PC-3 (cell line): Measurements from ENCODE around the gene CES5A. TPM values are rescaled to one million over a fixed set of nuclear protein-coding genes. Genes with fewer than 3 reads are reported as not detected.

Experiments used
- ATAC-seq: fragments of 200-7000 bp; cut with Tn5 transposase; 2 replicates; pipeline ENCODE4 v1.9.1; 2020; ENCODE audit warnings: mild to moderate bottlenecking, moderate library complexity
- BruUV-seq: library from RNA; stranded (reverse); fragments of 400-500 nt; replicated peaks from 2 replicates; lab custom pipeline; 2021; lab: Mats Ljungman, UMichigan
- CTCF ChIA-PET: fragments of 300-600 bp; sonication (Branson Sonifier 250); formaldehyde crosslinking; loops from one replicate; lab custom pipeline; 2022; ENCODE audit warnings: antibody characterized with exemption; lab: Charles Lee
- POLR2A ChIA-PET: fragments of 300-600 bp; sonication (Branson Sonifier 250); formaldehyde crosslinking; loops from one replicate; lab custom pipeline; 2022; ENCODE audit warnings: antibody characterized with exemption; ENCODE audit not compliant: unreplicated experiment; lab: Charles Lee
- DNase-seq: peaks from one replicate; pipeline ENCODE4 v3.0.0-alpha.2; 2015
- H2AFZ ChIP-seq: fragments of 300-600 bp; sonication (generic); 2 replicates; pipeline ENCODE4 v1.6.0; 2016; ENCODE audit warnings: antibody characterized with exemption, low read length
- H3F3A ChIP-seq: fragments of 300-600 bp; sonication (generic); one replicate; pipeline ENCODE4 v1.6.0; 2017; ENCODE audit warnings: antibody characterized with exemption, low read length, control low read depth, mild to moderate bottlenecking; ENCODE audit not compliant: unreplicated experiment
- H3K27ac ChIP-seq: fragments of 300-600 bp; sonication (generic); 2 replicates; pipeline ENCODE4 v1.5.1; 2016; ENCODE audit warnings: mild to moderate bottlenecking, low read length
- H3K27me3 ChIP-seq: fragments of 300-600 bp; sonication (generic); 2 replicates; pipeline ENCODE4 v1.6.1; 2016; ENCODE audit warnings: low read length, mixed read lengths
- H3K36me3 ChIP-seq: fragments of 300-600 bp; sonication (generic); 2 replicates; pipeline ENCODE4 v1.6.1; 2016; ENCODE audit warnings: low read depth, mixed run types, low read length, mixed read lengths
- H3K4me1 ChIP-seq: fragments of 300-600 bp; sonication (generic); 2 replicates; pipeline ENCODE4 v1.5.1; 2016; ENCODE audit warnings: low read length; ENCODE audit not compliant: insufficient read depth
- H3K4me2 ChIP-seq: fragments of 300-600 bp; sonication (generic); 2 replicates; pipeline ENCODE4 v1.6.0; 2016; ENCODE audit warnings: low read length
- H3K4me3 ChIP-seq: fragments of 300-600 bp; sonication (generic); 2 replicates; pipeline ENCODE4 v1.5.1; 2016; ENCODE audit warnings: mild to moderate bottlenecking, low read length, mixed read lengths
- H3K79me2 ChIP-seq: fragments of 300-600 bp; sonication (generic); 2 replicates; pipeline ENCODE4 v1.6.1; 2017; ENCODE audit warnings: low read length, mixed read lengths
- H3K9ac ChIP-seq: fragments of 300-600 bp; sonication (generic); 2 replicates; pipeline ENCODE4 v1.6.0; 2016; ENCODE audit warnings: mild to moderate bottlenecking, low read length
- H3K9me2 ChIP-seq: fragments of 300-600 bp; sonication (generic); replicated peaks from 2 replicates; pipeline ENCODE4 v1.6.1; 2016; ENCODE audit warnings: mixed run types, low read length, mixed read lengths
- H3K9me3 ChIP-seq: fragments of 300-600 bp; sonication (generic); 2 replicates; pipeline ENCODE4 v1.6.1; 2016; ENCODE audit warnings: low read length, mixed read lengths
- H4K20me1 ChIP-seq: fragments of 300-600 bp; sonication (generic); 2 replicates; pipeline ENCODE4 v1.6.1; 2016; ENCODE audit warnings: low read length, mixed read lengths
- EZH2 ChIP-seq: fragments of 300-600 bp; sonication (generic); IDR thresholded peaks from one replicate; pipeline ENCODE4 v1.6.1; 2017; ENCODE audit warnings: antibody characterized with exemption, mild to moderate bottlenecking, low read length; ENCODE audit not compliant: unreplicated experiment
- EZH2phosphoT487 ChIP-seq: fragments of 300-600 bp; sonication (generic); IDR thresholded peaks from 2 replicates; pipeline ENCODE4 v1.6.1; 2018; ENCODE audit warnings: mild to moderate bottlenecking, antibody characterized with exemption, low read length, borderline replicate concordance
- intact Hi-C: fragments of 100-400 bp; cut with micrococcal nuclease; formaldehyde crosslinking; loops from 2 replicates; pipeline ENCODE4 v1.9.0; 2023
- total RNA-seq: library from RNA; depleted of rRNA; stranded (reverse); fragments of >200 nt; gene quantifications from 2 replicates; pipeline ENCODE4 v1.2.3, GENCODE V29; 2014
- TF ChIP-seq, protein P1 (sequence below): fragments of 300-600 bp; sonication (generic); conservative IDR thresholded peaks from 2 replicates; pipeline ENCODE4 v1.5.1; 2017; ENCODE audit warnings: antibody characterized with exemption, low read depth, mild to moderate bottlenecking, low read length

Gene CES5A
- total RNA-seq, 1 experiment from 2014 or later: not detected

DNA sequence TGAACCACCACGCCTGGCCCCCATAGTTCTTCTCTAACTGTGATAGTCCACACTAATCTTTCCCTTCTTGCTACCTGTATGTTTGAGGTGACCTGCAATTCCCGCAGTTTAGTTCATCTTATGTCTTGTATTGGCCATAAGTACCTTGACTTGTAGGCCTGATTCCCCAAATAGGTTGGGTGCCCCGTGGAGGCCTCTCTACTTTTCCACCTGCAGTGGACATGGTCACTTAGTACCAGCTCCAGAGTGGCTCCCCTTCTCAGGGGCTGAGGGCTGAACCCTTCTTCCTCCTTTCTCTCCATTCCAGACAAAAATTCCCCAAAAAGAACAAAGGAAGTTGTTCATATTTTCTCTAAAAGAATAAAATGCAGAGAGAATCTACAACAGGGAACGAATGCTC lies 33.5 kb upstream of the CES5A start:
- ATAC-seq: no peak
- no peaks in the 10 kb centered on the region for H4K20me1 ChIP-seq
- no peaks in the 10 kb centered on the region for H3K36me3 ChIP-seq
- TF ChIP-seq EZH2phosphoT487 (no peak), EZH2 (no peak)
- TF ChIP-seq, protein P1, sequence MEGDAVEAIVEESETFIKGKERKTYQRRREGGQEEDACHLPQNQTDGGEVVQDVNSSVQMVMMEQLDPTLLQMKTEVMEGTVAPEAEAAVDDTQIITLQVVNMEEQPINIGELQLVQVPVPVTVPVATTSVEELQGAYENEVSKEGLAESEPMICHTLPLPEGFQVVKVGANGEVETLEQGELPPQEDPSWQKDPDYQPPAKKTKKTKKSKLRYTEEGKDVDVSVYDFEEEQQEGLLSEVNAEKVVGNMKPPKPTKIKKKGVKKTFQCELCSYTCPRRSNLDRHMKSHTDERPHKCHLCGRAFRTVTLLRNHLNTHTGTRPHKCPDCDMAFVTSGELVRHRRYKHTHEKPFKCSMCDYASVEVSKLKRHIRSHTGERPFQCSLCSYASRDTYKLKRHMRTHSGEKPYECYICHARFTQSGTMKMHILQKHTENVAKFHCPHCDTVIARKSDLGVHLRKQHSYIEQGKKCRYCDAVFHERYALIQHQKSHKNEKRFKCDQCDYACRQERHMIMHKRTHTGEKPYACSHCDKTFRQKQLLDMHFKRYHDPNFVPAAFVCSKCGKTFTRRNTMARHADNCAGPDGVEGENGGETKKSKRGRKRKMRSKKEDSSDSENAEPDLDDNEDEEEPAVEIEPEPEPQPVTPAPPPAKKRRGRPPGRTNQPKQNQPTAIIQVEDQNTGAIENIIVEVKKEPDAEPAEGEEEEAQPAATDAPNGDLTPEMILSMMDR: no peak
- H3K9ac ChIP-seq: no peak overlapping the region
- no peaks in the 10 kb centered on the region for H3F3A ChIP-seq
- no peak for DNase-seq
- H3K4me1 ChIP-seq: no peaks in the 10 kb centered on the region
- no peaks in the 10 kb centered on the region for H3K79me2 ChIP-seq
- H3K27ac ChIP-seq: no peak overlapping the region
- H3K9me2 ChIP-seq: no peaks in the 10 kb centered on the region
- no peak overlapping the region for H3K4me3 ChIP-seq
- intact Hi-C loops: no loop called here
- ChIA-PET POLR2A (no interaction called here), CTCF (no interaction called here)
- H3K27me3 ChIP-seq: no peaks in the 10 kb centered on the region
- BruUV-seq: no TSS peak
- H2AFZ ChIP-seq: no peak overlapping the region
- no peak overlapping the region for H3K4me2 ChIP-seq
- no peaks in the 10 kb centered on the region for H3K9me3 ChIP-seq

DNA sequence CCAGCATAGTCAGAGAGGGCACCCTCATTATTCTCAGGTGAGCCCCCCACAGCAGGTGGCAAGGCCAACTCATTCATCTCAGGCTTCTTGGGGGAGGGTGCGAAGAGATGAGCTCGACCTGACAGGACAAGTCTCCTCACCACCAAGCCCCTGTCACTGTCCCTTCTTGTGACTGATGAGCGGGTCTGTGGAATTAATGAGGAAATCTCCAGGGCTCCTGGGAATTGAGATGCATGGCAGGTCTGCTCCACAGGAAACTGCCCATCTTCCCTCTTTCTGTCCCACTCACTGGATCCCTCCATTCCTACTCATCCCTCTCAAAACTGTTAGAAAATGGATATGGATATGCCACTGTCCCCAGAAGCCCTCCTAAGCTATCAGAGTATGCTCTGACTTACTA lies 32.5 kb upstream of the CES5A start:
- no TSS peak for BruUV-seq
- CTCF ChIA-PET: no interaction called here

DNA sequence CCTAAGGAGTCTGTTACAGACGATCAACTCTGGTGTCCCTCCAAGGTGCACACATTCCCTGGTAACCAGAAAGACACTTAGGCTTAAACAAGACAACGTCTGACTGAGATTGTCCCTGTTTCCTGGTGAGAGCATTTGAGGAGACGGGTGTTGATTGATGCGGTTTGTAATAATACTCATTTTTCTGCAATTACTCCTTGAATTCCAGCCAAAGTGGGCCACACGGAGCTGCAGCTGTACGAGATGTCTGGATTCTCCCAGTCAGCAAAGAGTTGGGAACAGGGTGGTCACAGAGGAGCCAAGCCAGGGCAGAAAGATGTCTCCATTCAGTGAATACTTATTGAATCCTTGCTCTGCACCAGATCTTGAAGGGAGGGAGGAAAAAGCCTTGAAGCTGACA lies 30.9 kb upstream of the CES5A start:
- POLR2A ChIA-PET: no interaction called here
- H3K27me3 ChIP-seq: no peaks in the 10 kb centered on the region
- no peak for ATAC-seq

More for the DNA sequence above, 32.5 kb upstream of the CES5A start:
- Histone ChIP-seq H3K9me3 (no peaks in the 10 kb centered on the region), H4K20me1 (no peaks in the 10 kb centered on the region), H3K4me1 (no peaks in the 10 kb centered on the region), H3K36me3 (no peaks in the 10 kb centered on the region), H3K9me2 (no peaks in the 10 kb centered on the region), H3K79me2 (no peaks in the 10 kb centered on the region), H3K27ac (no peak overlapping the region), H2AFZ (no peak overlapping the region), H3K4me3 (no peak overlapping the region), H3K9ac (no peak overlapping the region), H3F3A (no peaks in the 10 kb centered on the region), H3K4me2 (no peak overlapping the region), H3K27me3 (no peaks in the 10 kb centered on the region)
- no peak for ATAC-seq
- POLR2A ChIA-PET: no interaction called here
- TF ChIP-seq, protein P1: no peak
- TF ChIP-seq EZH2phosphoT487: no peak
- DNase-seq: no peak
- intact Hi-C loops: no loop called here

More for the DNA sequence above, 30.9 kb upstream of the CES5A start:
- no peaks in the 10 kb centered on the region for H3K9me2 ChIP-seq
- H3K4me2 ChIP-seq: no peak overlapping the region
- H2AFZ ChIP-seq: no peak overlapping the region
- no peaks in the 10 kb centered on the region for H3K36me3 ChIP-seq
- no peaks in the 10 kb centered on the region for H3K9me3 ChIP-seq
- no peaks in the 10 kb centered on the region for H3K4me1 ChIP-seq
- no peak overlapping the region for H3K9ac ChIP-seq
- no peak for DNase-seq
- no peaks in the 10 kb centered on the region for H3K79me2 ChIP-seq
- CTCF ChIA-PET: no interaction called here
- H3F3A ChIP-seq: no peaks in the 10 kb centered on the region
- H4K20me1 ChIP-seq: no peaks in the 10 kb centered on the region
- no peak overlapping the region for H3K27ac ChIP-seq
- TF ChIP-seq EZH2phosphoT487: no peak
- no peak for TF ChIP-seq EZH2
- TF ChIP-seq, protein P1: no peak
- no peak overlapping the region for H3K4me3 ChIP-seq
- intact Hi-C loops: no loop called here
- no TSS peak for BruUV-seq
